HG02885 (cell line): ENCODE measurements around the gene GLB1L2.

Source experiments
- ATAC-seq: cut with Tn5 transposase; IDR thresholded peaks from one replicate; pipeline ENCODE4 v1.9.1; 2021; ENCODE audit warnings: mild to moderate bottlenecking; ENCODE audit not compliant: unreplicated experiment, poor library complexity

Gene GLB1L2

GRCh38 chr11:134363161-134363560 is 31.4 kb downstream of the GLB1L2 start:
- no peak for ATAC-seq

GRCh38 chr11:134363592-134363991 is 31.8 kb downstream of the GLB1L2 start:
- ATAC-seq, result no peak

- no peak for ATAC-seq
Measured at GRCh38 chr11:134364261-134364660, 32.5 kb downstream of the GLB1L2 start.

- no peak for ATAC-seq
Measured at GRCh38 chr11:134365011-134365925, 33.5 kb downstream of the GLB1L2 start.

GRCh38 chr11:134366254-134366653 is 34.5 kb downstream of the GLB1L2 start:
- ATAC-seq, result no peak

GRCh38 chr11:134367781-134368180 is 36.0 kb downstream of the GLB1L2 start:
- no peak for ATAC-seq

- no peak for ATAC-seq
Measured at GRCh38 chr11:134369656-134370525, 38.1 kb downstream of the GLB1L2 start.

GRCh38 chr11:134370526-134371435 is 39.0 kb downstream of the GLB1L2 start:
- ATAC-seq, result no peak

GRCh38 chr11:134371436-134372185 is 39.8 kb downstream of the GLB1L2 start:
- ATAC-seq, result no peak

GRCh38 chr11:134372536-134372935 is 40.7 kb downstream of the GLB1L2 start:
- ATAC-seq, result no peak

- no peak for ATAC-seq
Measured at GRCh38 chr11:134372961-134373360, 41.2 kb downstream of the GLB1L2 start.

GRCh38 chr11:134373591-134374052 is 41.8 kb downstream of the GLB1L2 start:
- no peak for ATAC-seq

GRCh38 chr11:134374171-134374570 is 42.4 kb downstream of the GLB1L2 start:
- ATAC-seq, result no peak

- ATAC-seq, result no peak
Measured at GRCh38 chr11:134374891-134375550, 43.2 kb downstream of the GLB1L2 start.

GRCh38 chr11:134376150-134376921 is 44.5 kb downstream of the GLB1L2 start:
- no peak for ATAC-seq

- ATAC-seq, result no peak
Measured at GRCh38 chr11:134377876-134378275, 46.1 kb downstream of the GLB1L2 start.

- ATAC-seq, result no peak
Measured at GRCh38 chr11:134379241-134379640, 47.5 kb downstream of the GLB1L2 start.

- ATAC-seq, result no peak
Measured at GRCh38 chr11:134380229-134380628, 48.4 kb downstream of the GLB1L2 start.
